HCT116 (cell line): ENCODE results near the gene ZNF787. TPM values are rescaled to one million over a fixed set of nuclear protein-coding genes. Genes with fewer than 3 reads are reported as not detected.

Experiments
- ATAC-seq: fragments of 200-7000 bp; cut with Tn5 transposase; 2 replicates; pipeline ENCODE4 v1.9.1; 2020; ENCODE audit warnings: mild to moderate bottlenecking, moderate library complexity
- BruUV-seq: library from RNA; stranded (reverse); fragments of 400-500 nt; replicated peaks from 2 replicates; lab custom pipeline; 2021; lab: Mats Ljungman, UMichigan
- CTCF ChIA-PET: fragments of 300-600 bp; sonication (Branson Sonifier 250); formaldehyde crosslinking; loops from one replicate; lab custom pipeline; 2021; ENCODE audit warnings: antibody characterized with exemption; lab: Charles Lee
- POLR2A ChIA-PET: fragments of 300-600, 350-600 bp; sonication (Branson Sonifier 250); formaldehyde crosslinking; loops from one replicate; lab custom pipeline; 2021; ENCODE audit warnings: antibody characterized with exemption; lab: Charles Lee
- RAD21 ChIA-PET, 2 experiments: fragments of 300-600 bp; sonication (Branson Sonifier 250); formaldehyde crosslinking; loops; one replicate each; lab custom pipeline; 2023; ENCODE audit warnings: low total read pairs in 2 of 2; ENCODE audit not compliant: uncharacterized antibody in 2 of 2, unreplicated experiment in 2 of 2, low non-redundant PET in 1 of 2; lab: Charles Lee
- DNase-seq: peaks from one replicate; pipeline ENCODE4 v3.0.0-alpha.2; 2010; ENCODE audit warnings: low read depth, low spot score
- H2AFZ ChIP-seq: fragments of 200-600 bp; shearing (Covaris generic), sonication (generic); 2 replicates; pipeline ENCODE4 v1.6.1; 2017; ENCODE audit warnings: low read depth, mixed run types, mixed read lengths, antibody characterized with exemption, low read length; ENCODE audit not compliant: poor library complexity, severe bottlenecking
- H3K27ac ChIP-seq: 2 replicates; pipeline ENCODE4 v1.5.1; 2012; ENCODE audit warnings: low read depth, low read length
- H3K27me3 ChIP-seq: fragments of 200-600 bp; sonication (generic); 2 replicates; pipeline ENCODE4 v1.6.1; 2016; ENCODE audit warnings: mixed run types, low read length, mixed read lengths; ENCODE audit not compliant: insufficient read depth
- H3K36me3 ChIP-seq, 2 experiments: fragments of 200-500 bp in 1 of 2; fragments of 200-600 bp in 1 of 2; sonication (Bioruptor generic) in 1 of 2; sonication (generic) in 1 of 2; 2 replicates each; pipeline versions ENCODE4 v1.5.1 to v1.6.1; 2014 to 2016; ENCODE audit warnings: low read length in 2 of 2, inconsistent platforms in 1 of 2, mixed read lengths in 1 of 2, mixed run types in 1 of 2; ENCODE audit not compliant: insufficient read depth in 2 of 2, control insufficient read depth in 1 of 2
- H3K4me1 ChIP-seq, 2 experiments: fragments of 200-600 bp in 1 of 2; sonication (generic) in 1 of 2; 2 replicates each; pipeline versions ENCODE4 v1.5.1 to v1.6.1; 2012 to 2017; ENCODE audit warnings: low read length in 2 of 2, inconsistent platforms in 1 of 2, mild to moderate bottlenecking in 1 of 2, mixed read lengths in 1 of 2, mixed run types in 1 of 2, moderate library complexity in 1 of 2; ENCODE audit not compliant: insufficient read depth in 2 of 2, control insufficient read depth in 1 of 2
- H3K4me2 ChIP-seq: fragments of 200-600 bp; sonication (generic); 2 replicates; pipeline ENCODE4 v1.6.1; 2017; ENCODE audit warnings: mixed run types, low read length, mixed read lengths
- H3K4me3 ChIP-seq, 2 experiments: fragments of 200-600 bp in 1 of 2; sonication (generic) in 1 of 2; replicated peaks in 1 of 2; 2 replicates each; pipeline ENCODE4 v1.5.1; 2011 to 2016; ENCODE audit warnings: low read length in 2 of 2, control low read depth in 1 of 2, low read depth in 1 of 2, mild to moderate bottlenecking in 1 of 2, mixed read lengths in 1 of 2, mixed run types in 1 of 2
- H3K79me2 ChIP-seq: fragments of 200-600 bp; sonication (generic); 2 replicates; pipeline ENCODE4 v1.6.1; 2017; ENCODE audit warnings: mild to moderate bottlenecking, mixed run types, low read length, moderate library complexity, mixed read lengths; ENCODE audit not compliant: insufficient read depth
- H3K9ac ChIP-seq: fragments of 200-600 bp; sonication (generic); 2 replicates; pipeline ENCODE4 v1.6.1; 2016; ENCODE audit warnings: low read length, mixed read lengths
- H3K9me2 ChIP-seq: fragments of 200-600 bp; sonication (generic), shearing (Covaris generic); 2 replicates; pipeline ENCODE4 v1.6.1; 2017; ENCODE audit warnings: mixed run types, mild to moderate bottlenecking, moderate library complexity; ENCODE audit not compliant: insufficient read depth
- H3K9me3 ChIP-seq, 2 experiments: fragments of 200-500 bp in 1 of 2; fragments of 200-600 bp in 1 of 2; sonication (Bioruptor generic) in 1 of 2; sonication (generic) in 1 of 2; 2 replicates each; pipeline ENCODE4 v1.6.1; 2014 to 2017; ENCODE audit warnings: low read length in 2 of 2, mixed read lengths in 2 of 2, inconsistent platforms in 1 of 2, low read depth in 1 of 2, mild to moderate bottlenecking in 1 of 2, mixed run types in 1 of 2, moderate library complexity in 1 of 2; ENCODE audit not compliant: control insufficient read depth in 1 of 2, insufficient read depth in 1 of 2
- H4K20me1 ChIP-seq: fragments of 200-600 bp; sonication (generic), shearing (Covaris generic); 2 replicates; pipeline ENCODE4 v1.6.1; 2017; ENCODE audit warnings: mixed run types, mild to moderate bottlenecking, moderate library complexity; ENCODE audit not compliant: insufficient read depth
- EZH2phosphoT487 ChIP-seq: fragments of 200-600 bp; IDR thresholded peaks from 2 replicates; pipeline ENCODE4 v1.6.1; 2018; ENCODE audit warnings: antibody characterized with exemption, borderline replicate concordance
- FOSL1 ChIP-seq: IDR thresholded peaks from 2 replicates; pipeline ENCODE4 v1.6.1; 2012; ENCODE audit warnings: low read depth
- POLR2A ChIP-seq: IDR thresholded peaks from 2 replicates; pipeline ENCODE4 v1.7.0; 2011; ENCODE audit warnings: borderline replicate concordance; ENCODE audit not compliant: insufficient read depth, insufficient read length; ENCODE audit errors: extremely low read depth
- RAD21 ChIP-seq: IDR thresholded peaks from 2 replicates; pipeline ENCODE4 v1.6.1; 2012; ENCODE audit warnings: low read depth, mild to moderate bottlenecking
- SIN3A ChIP-seq: IDR thresholded peaks from 2 replicates; pipeline ENCODE4 v1.6.1; 2012; ENCODE audit warnings: low read depth
- TCF7L2 ChIP-seq: IDR thresholded peaks from 2 replicates; pipeline ENCODE4 v1.7.0; 2011; ENCODE audit warnings: borderline replicate concordance, inconsistent platforms; ENCODE audit not compliant: insufficient read depth, insufficient read length; ENCODE audit errors: extremely low read depth
- YY1 ChIP-seq: IDR thresholded peaks from 2 replicates; pipeline ENCODE4 v1.6.1; 2011; ENCODE audit warnings: low read length, low read depth, moderate library complexity, mild to moderate bottlenecking; ENCODE audit not compliant: insufficient replicate concordance; ENCODE audit errors: extremely low read depth
- ZNF274 ChIP-seq: fragments of 200-500 bp; sonication (Bioruptor generic); IDR thresholded peaks from 2 replicates; pipeline ENCODE4 v1.6.1; 2014; ENCODE audit warnings: mild to moderate bottlenecking, low read depth, low read length, inconsistent platforms
- intact Hi-C: fragments of 100-400 bp; cut with micrococcal nuclease; formaldehyde crosslinking; loops from 2 replicates; pipeline ENCODE4 v1.10.0; 2022
- total RNA-seq: library from RNA; stranded (reverse); gene quantifications from one replicate; pipeline ENCODE4 v1.2.1, GENCODE V29; 2021; ENCODE audit not compliant: unreplicated experiment
- TF ChIP-seq, protein P1 (sequence below): IDR thresholded peaks from 2 replicates; pipeline ENCODE4 v1.6.1; 2012
- TF ChIP-seq, protein P2 (sequence below): IDR thresholded peaks from 2 replicates; pipeline ENCODE4 v1.6.1; 2011; ENCODE audit warnings: mild to moderate bottlenecking, low read length, moderate library complexity; ENCODE audit not compliant: insufficient replicate concordance; ENCODE audit errors: extremely low read depth
- TF ChIP-seq, protein P3 (sequence below): IDR thresholded peaks from 2 replicates; pipeline ENCODE4 v1.6.1; 2012; ENCODE audit warnings: low read depth
- TF ChIP-seq, protein P4 (sequence below), 3 experiments: fragments of 200-600 bp in 1 of 3; sonication (generic) in 1 of 3; IDR thresholded peaks in 2 of 3; conservative IDR thresholded peaks in 1 of 3; 2 replicates each; pipeline ENCODE4 v1.5.1; 2012 to 2017; ENCODE audit warnings: low read depth in 2 of 3, low read length in 2 of 3, antibody characterized with exemption in 1 of 3, borderline replicate concordance in 1 of 3, control low read depth in 1 of 3, mild to moderate bottlenecking in 1 of 3, mixed read lengths in 1 of 3, mixed run types in 1 of 3, moderate library complexity in 1 of 3; ENCODE audit not compliant: insufficient read depth in 1 of 3

Gene ZNF787
- total RNA-seq, 1 experiment from 2014 or later = 40.3 TPM

DNA sequence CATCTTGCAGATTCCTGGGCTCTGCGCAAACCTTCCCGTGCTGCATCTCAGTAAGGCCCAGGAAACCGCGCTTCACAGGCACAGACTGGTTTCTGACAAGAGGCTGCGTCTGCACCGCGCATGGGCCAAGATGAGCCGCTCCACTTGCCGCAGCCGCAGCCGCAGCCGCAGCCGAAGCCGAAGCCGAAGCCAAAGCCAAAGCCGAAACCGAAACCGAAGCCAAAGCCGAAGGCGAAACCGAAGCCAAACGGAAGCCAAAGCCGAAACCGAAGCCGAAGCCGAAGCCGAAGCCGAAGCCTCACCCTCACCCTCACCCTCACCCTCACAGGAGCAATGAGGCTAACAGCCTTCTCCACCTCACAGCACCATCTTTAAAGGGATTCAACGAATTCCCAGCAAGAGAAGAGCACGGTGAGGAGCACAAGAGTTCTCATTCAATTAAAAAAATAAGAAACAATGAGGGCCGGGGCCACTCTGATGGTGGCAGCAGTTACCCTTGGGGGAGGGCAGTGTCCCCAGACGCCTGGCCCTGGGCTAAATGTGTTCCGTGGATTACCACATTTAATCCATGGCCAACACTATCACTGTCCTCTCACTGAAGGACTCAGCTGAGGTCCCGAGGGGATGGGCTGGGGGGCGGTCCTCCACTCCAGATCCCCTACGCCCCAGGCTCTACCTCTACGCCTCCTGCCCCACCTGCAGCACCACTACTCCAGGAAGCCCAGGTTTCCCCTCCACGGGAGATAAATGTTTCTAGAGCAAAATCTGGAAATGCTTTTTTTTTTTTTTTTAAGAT, 29.1 kb downstream of the ZNF787 start:
- Histone ChIP-seq H3K4me1 (no peaks in the 10 kb centered on the region), H3K9ac (no peak overlapping the region), H3K4me3 (no peak overlapping the region), H3K79me2 (peaks cover 66% of the 10 kb centered on the region), H3K9me2 (no peaks in the 10 kb centered on the region), H2AFZ (no peak overlapping the region), H3K36me3 (peaks cover 0 to under 1% of the 10 kb centered on the region in 2 experiments; a peak in 1 of 4 replicates), H4K20me1 (no peaks in the 10 kb centered on the region), H3K27me3 (no peaks in the 10 kb centered on the region), H3K9me3 (no peaks in the 10 kb centered on the region), H3K4me2 (no peak overlapping the region), H3K27ac (no peak overlapping the region)
- BruUV-seq = no TSS peak
- ATAC-seq (no peak), DNase-seq (no peak)
- POLR2A ChIA-PET = no interaction called here
- RAD21 ChIA-PET = no interaction called here
- no peak for TF ChIP-seq RAD21
- TF ChIP-seq TCF7L2 = no peak
- TF ChIP-seq, protein P1, sequence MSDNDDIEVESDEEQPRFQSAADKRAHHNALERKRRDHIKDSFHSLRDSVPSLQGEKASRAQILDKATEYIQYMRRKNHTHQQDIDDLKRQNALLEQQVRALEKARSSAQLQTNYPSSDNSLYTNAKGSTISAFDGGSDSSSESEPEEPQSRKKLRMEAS = no peak
- TF ChIP-seq SIN3A = no peak
- no peak for TF ChIP-seq FOSL1
- TF ChIP-seq, protein P2, sequence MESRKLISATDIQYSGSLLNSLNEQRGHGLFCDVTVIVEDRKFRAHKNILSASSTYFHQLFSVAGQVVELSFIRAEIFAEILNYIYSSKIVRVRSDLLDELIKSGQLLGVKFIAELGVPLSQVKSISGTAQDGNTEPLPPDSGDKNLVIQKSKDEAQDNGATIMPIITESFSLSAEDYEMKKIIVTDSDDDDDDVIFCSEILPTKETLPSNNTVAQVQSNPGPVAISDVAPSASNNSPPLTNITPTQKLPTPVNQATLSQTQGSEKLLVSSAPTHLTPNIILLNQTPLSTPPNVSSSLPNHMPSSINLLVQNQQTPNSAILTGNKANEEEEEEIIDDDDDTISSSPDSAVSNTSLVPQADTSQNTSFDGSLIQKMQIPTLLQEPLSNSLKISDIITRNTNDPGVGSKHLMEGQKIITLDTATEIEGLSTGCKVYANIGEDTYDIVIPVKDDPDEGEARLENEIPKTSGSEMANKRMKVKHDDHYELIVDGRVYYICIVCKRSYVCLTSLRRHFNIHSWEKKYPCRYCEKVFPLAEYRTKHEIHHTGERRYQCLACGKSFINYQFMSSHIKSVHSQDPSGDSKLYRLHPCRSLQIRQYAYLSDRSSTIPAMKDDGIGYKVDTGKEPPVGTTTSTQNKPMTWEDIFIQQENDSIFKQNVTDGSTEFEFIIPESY = no peak
- TF ChIP-seq, protein P3, sequence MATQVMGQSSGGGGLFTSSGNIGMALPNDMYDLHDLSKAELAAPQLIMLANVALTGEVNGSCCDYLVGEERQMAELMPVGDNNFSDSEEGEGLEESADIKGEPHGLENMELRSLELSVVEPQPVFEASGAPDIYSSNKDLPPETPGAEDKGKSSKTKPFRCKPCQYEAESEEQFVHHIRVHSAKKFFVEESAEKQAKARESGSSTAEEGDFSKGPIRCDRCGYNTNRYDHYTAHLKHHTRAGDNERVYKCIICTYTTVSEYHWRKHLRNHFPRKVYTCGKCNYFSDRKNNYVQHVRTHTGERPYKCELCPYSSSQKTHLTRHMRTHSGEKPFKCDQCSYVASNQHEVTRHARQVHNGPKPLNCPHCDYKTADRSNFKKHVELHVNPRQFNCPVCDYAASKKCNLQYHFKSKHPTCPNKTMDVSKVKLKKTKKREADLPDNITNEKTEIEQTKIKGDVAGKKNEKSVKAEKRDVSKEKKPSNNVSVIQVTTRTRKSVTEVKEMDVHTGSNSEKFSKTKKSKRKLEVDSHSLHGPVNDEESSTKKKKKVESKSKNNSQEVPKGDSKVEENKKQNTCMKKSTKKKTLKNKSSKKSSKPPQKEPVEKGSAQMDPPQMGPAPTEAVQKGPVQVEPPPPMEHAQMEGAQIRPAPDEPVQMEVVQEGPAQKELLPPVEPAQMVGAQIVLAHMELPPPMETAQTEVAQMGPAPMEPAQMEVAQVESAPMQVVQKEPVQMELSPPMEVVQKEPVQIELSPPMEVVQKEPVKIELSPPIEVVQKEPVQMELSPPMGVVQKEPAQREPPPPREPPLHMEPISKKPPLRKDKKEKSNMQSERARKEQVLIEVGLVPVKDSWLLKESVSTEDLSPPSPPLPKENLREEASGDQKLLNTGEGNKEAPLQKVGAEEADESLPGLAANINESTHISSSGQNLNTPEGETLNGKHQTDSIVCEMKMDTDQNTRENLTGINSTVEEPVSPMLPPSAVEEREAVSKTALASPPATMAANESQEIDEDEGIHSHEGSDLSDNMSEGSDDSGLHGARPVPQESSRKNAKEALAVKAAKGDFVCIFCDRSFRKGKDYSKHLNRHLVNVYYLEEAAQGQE = no peak
- no peak for TF ChIP-seq EZH2phosphoT487
- no peak for TF ChIP-seq ZNF274
- TF ChIP-seq YY1 = no peak
- TF ChIP-seq, protein P4, sequence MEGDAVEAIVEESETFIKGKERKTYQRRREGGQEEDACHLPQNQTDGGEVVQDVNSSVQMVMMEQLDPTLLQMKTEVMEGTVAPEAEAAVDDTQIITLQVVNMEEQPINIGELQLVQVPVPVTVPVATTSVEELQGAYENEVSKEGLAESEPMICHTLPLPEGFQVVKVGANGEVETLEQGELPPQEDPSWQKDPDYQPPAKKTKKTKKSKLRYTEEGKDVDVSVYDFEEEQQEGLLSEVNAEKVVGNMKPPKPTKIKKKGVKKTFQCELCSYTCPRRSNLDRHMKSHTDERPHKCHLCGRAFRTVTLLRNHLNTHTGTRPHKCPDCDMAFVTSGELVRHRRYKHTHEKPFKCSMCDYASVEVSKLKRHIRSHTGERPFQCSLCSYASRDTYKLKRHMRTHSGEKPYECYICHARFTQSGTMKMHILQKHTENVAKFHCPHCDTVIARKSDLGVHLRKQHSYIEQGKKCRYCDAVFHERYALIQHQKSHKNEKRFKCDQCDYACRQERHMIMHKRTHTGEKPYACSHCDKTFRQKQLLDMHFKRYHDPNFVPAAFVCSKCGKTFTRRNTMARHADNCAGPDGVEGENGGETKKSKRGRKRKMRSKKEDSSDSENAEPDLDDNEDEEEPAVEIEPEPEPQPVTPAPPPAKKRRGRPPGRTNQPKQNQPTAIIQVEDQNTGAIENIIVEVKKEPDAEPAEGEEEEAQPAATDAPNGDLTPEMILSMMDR (IDR thresholded peaks at IDR 0.05 in 2 of 3, conservative IDR thresholded peaks at IDR 0.05 in 1 of 3; ENCODE audit: borderline replicate concordance in 1 of 3, insufficient read depth in 1 of 3, low read depth in 2 of 3, low read length in 2 of 3) = no peak
- no peak for TF ChIP-seq POLR2A
- CTCF ChIA-PET = interaction anchor here (1.3 kb wide), 1 partner anchor 11 kb away, joined by 3 read pairs; no protein-coding TSS in a partner anchor
- intact Hi-C loops = no loop called here
